ENCODE measurements around the gene MAP3K5.

MAP3K5 gene

DNA sequence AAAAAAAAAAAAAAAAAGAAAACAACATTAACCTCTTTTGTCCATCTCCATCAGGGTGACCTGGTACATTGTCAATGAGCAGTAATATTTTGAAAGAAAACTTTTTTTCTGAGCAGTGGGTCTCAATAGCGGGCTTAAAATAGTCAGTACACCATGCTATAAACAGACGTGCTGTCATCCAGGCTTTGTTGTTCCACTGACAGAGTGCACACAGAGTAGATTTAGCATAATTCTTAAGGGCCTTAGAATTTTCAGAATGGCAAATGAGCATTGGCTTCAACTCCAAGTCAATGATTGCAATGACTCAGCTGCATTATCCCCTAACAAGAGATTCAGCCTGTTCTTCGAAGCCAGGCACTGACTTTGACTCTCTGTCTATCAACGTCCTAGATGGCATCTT is 277.7 kb downstream of the MAP3K5 start:
- TF ChIP-seq, protein P1, sequence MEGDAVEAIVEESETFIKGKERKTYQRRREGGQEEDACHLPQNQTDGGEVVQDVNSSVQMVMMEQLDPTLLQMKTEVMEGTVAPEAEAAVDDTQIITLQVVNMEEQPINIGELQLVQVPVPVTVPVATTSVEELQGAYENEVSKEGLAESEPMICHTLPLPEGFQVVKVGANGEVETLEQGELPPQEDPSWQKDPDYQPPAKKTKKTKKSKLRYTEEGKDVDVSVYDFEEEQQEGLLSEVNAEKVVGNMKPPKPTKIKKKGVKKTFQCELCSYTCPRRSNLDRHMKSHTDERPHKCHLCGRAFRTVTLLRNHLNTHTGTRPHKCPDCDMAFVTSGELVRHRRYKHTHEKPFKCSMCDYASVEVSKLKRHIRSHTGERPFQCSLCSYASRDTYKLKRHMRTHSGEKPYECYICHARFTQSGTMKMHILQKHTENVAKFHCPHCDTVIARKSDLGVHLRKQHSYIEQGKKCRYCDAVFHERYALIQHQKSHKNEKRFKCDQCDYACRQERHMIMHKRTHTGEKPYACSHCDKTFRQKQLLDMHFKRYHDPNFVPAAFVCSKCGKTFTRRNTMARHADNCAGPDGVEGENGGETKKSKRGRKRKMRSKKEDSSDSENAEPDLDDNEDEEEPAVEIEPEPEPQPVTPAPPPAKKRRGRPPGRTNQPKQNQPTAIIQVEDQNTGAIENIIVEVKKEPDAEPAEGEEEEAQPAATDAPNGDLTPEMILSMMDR (IDR thresholded peaks at IDR 0.05; ENCODE audit: low read depth, low read length): no peak
- DNase-seq (ENCODE audit: extremely low read depth, low read depth): no peak

DNA sequence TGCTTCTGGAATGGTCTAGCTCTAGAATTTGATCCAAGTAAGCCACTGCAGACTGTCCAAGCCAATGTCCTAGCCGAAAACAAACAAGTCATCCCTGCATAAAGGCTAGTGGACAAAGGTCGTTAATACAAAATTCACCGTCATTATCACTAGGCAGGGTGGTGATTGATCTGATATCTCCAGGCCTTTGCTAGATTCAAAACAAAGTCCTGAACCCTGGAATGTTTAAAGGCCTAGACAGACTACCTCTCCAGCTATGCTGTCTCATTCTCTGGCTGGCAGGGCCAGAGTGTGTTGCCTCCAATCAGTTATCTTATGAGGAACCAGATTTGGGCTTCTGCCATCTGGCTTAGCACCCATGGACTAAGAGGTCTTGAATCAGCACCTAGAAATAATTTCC is 280.4 kb downstream of the MAP3K5 start:
- TF ChIP-seq, protein P1 (IDR thresholded peaks at IDR 0.05; ENCODE audit: low read depth, low read length): no peak
- no peak for DNase-seq (ENCODE audit: extremely low read depth, low read depth)

DNA sequence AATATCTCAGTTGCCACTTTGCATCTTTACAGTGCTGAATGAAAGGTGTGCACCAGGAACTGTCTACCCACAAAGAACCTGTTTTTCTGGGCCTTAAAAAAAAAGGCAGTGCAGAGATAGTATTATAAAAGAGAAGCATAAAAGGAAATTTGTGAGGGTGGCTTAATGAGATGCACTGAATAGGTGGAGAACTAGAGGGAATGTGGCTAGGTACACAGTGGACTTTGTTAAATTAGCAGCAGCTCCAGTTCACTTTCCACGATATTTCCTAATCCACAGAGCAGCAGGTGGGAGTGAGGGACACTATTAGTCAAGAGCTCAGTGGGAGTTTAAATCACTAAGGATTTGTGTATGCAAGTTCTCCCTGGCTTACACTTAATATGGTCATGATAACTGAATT is 280.9 kb downstream of the MAP3K5 start:
- TF ChIP-seq, protein P1 (IDR thresholded peaks at IDR 0.05; ENCODE audit: low read depth, low read length): no peak
- DNase-seq (ENCODE audit: extremely low read depth, low read depth): no peak

DNA sequence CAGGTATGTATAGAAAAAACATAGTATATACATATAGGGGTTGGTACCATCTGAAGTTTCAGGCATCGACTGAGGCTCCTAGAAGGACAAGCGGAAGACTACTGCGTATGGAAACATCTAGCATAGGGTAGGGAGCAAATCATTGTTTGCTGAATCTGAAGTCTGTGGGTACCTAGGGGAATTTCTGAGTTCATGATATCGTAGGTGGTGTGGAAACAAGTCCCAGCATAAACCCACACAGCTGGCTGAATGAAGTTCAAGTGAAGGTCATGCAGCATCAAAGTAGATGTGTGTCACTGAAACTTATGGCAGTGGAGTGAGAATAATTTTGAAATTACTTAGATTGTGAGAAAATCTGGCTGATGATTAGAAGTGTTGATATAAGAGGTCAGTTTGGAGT is 281.5 kb downstream of the MAP3K5 start:
- no peak for DNase-seq (ENCODE audit: extremely low read depth, low read depth)
- TF ChIP-seq, protein P1 (IDR thresholded peaks at IDR 0.05; ENCODE audit: low read depth, low read length): no peak

DNA sequence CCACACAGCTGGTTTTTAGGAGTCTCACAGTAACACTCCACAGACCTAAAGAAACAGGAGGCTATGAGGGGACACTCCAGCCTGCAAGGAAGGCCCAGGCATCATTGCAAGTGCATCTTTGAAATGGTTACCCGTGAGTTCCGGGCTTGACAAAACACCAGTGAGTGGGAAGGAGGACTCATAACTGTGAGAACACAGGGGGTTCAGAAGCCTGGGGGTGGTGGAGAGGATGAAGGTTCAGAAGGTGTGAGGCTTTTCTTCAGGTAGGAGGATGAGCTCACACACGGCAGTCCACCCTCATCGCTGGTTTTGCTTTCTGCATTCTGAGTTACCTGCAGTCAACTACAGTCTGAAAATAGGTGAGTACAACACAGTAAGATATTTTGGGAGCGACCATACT is 282.0 kb downstream of the MAP3K5 start:
- TF ChIP-seq, protein P1 (IDR thresholded peaks at IDR 0.05; ENCODE audit: low read depth, low read length): no peak
- DNase-seq (ENCODE audit: extremely low read depth, low read depth): no peak

DNA sequence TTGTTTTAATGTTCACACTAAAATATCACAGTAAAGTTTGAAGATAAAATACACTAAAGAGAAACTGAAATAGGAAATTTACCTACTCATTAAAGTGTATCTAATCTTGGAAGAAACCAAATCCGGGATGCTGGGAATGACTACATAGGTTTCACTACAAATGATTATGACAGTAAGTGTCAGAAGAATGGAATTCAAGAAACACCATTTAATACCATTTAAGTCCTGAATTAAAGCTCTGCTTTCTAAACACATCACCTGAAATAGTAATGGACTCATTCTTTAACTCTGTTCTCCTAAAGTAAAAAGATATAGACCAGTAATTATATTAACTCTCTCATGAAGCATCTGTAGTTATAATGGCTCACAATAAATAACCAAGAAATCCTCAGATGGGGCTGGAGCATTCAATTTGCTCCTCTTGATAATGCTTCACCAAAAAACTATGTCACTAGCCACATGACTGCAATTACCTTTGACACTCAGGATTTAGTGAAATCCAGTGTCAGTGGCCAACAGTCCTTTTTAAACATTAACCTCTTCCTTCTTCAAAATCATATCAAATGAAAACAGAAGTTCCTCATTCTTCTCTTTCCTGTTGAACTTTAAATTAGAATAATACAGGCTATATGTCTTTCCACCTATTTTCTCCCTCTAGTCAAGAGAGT is 283.4 kb downstream of the MAP3K5 start:
- no peak for DNase-seq (ENCODE audit: extremely low read depth, low read depth)
- TF ChIP-seq, protein P1 (IDR thresholded peaks at IDR 0.05; ENCODE audit: low read depth, low read length): no peak
